SJCRH30 (cell line): ENCODE results near the gene BUD31. TPM values are rescaled to one million over a fixed set of nuclear protein-coding genes. Genes with fewer than 3 reads are reported as not detected.
A peak's percentile ranks its signal among the peaks of the same experiment; 100 is the strongest.
"Not testable (repeated sequence)": the region's sequence is repeated elsewhere in the genome, so short reads cannot be mapped to it uniquely, and the experiment has no call there.

Experiments used
- DNase-seq, 2 experiments: peaks; one replicate each; pipeline ENCODE4 v3.0.0-alpha.2; 2015 to 2020
- H3K27ac ChIP-seq: fragments of 250-450 bp; sonication (Bioruptor Pico); 2 replicates; pipeline ENCODE4 v1.5.1; 2020; ENCODE audit warnings: mild to moderate bottlenecking, moderate library complexity
- H3K27me3 ChIP-seq: fragments of 250-450 bp; sonication (Bioruptor Pico); 2 replicates; pipeline ENCODE4 v1.5.1; 2020; ENCODE audit warnings: mild to moderate bottlenecking, moderate library complexity
- H3K36me3 ChIP-seq: fragments of 250-450 bp; sonication (Bioruptor Pico); 2 replicates; pipeline ENCODE4 v1.5.1; 2020; ENCODE audit warnings: mild to moderate bottlenecking, moderate library complexity
- H3K4me1 ChIP-seq: fragments of 250-450 bp; sonication (Bioruptor Pico); 2 replicates; pipeline ENCODE4 v1.5.1; 2020; ENCODE audit warnings: mild to moderate bottlenecking, moderate library complexity
- H3K4me3 ChIP-seq: fragments of 250-450 bp; sonication (Bioruptor Pico); 2 replicates; pipeline ENCODE4 v1.5.1; 2020; ENCODE audit warnings: mild to moderate bottlenecking, moderate library complexity
- H3K9me3 ChIP-seq: fragments of 250-450 bp; sonication (Bioruptor Pico); replicated peaks from 2 replicates; pipeline ENCODE4 v1.5.1; 2020; ENCODE audit warnings: mild to moderate bottlenecking, moderate library complexity
- total RNA-seq: library from RNA; depleted of rRNA; stranded (reverse); fragments of >200 nt; shearing (Covaris generic); gene quantifications from 2 replicates; pipeline ENCODE4 v1.2.3, GENCODE V29; 2014

Gene BUD31
- total RNA-seq, 1 experiment from 2014 or later: 136 TPM

DNA sequence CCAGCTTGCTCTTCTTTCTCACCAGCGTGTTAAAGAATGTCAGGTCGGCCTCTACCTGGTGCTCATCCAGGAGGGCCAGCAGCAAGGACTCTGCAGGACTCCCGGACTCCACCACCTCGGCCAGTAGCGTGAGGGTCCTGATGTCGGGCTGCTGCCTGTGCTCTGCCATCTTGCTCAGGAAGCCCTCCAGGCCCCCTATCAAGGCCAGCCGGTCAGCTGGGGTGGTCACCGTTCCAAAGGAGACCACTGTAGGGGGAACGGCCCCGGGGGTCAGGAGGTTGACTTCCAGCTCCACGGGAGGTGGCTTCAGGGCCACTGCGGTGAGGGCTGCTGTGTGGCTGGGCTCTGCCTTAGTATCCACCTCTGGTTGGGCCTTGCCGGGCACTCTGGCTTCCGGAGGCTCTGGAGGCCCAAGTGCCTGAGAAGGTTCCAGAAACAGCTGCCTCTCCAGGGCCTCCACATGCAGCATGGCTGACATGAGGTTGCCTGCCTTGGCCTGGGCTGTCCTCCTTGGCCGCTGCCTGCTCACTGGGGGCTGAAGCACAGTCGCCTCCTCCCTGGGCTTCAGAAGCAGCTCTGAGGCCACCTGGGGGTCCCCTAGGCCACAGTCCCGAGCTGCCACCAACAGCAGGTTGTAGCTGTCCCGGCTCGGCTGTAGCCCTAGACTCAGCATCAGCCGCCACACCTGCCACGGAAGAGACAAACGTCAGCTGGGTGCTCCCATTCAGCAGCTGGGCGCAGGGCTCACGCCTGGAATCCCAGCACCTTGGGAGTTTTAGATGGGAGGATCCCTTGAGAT is 16.4 kb downstream of the BUD31 start:
- H3K36me3 ChIP-seq: peaks cover 64% of the 10 kb centered on the region
- H3K27me3 ChIP-seq: no peaks in the 10 kb centered on the region
- H3K4me1 ChIP-seq: no peaks in the 10 kb centered on the region
- no peak for DNase-seq
- H3K27ac ChIP-seq: no peak overlapping the region
- H3K9me3 ChIP-seq: no peaks in the 10 kb centered on the region
- no peak overlapping the region for H3K4me3 ChIP-seq

DNA sequence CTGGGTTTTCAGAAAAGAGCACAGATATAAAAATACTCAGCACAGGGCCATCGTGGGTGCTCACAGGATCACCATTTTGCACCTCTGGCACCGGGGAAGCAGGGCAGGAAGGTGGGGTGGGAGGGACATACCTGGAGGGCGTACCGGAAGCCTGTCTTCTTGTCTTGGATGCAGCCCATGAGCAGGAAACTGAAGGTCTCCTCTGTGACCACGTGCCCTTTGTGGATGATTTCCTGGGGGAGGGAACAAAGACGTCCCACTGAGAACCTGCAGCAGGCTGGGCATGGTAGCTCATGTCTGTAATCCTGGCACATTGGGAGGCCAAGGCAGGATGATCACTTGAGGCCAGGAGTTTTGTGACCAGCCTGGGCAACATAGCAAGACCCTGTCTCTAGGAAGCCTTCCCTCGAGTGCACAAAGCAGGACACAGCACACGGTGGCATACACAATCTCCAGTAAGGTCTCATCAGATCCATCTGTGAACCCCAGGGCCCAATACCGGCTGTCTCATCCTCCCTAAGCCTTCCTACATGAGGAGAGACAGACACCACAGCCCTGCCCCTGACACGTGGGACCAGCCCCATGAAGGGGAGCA is 20.3 kb downstream of the BUD31 start:
- Histone ChIP-seq H3K27me3 (no peaks in the 10 kb centered on the region), H3K27ac (no peak overlapping the region), H3K4me3 (no peak overlapping the region), H3K9me3 (no peaks in the 10 kb centered on the region), H3K36me3 (peaks cover 50% of the 10 kb centered on the region), H3K4me1 (no peaks in the 10 kb centered on the region)
- no peak for DNase-seq

DNA sequence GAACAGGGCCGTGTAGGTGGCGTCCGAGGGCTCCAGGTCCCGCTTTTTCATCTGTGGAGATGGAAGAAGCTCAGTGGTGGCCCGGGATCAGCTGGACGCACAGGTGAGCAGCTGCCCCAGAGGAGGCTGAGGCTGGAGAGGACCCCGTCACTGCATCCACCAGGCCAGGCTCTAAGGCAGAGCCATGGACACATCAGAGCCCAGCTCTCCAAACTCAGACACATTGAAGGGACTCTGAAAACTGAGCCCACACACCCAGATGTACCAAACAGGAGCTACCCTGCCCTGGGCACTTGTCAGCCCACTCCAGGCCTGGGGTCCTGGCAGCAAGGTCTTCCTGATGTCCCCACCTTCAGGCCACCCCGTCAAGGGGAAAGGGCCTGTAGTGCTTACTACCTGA is 21.0 kb downstream of the BUD31 start:
- Histone ChIP-seq H3K36me3 (peaks cover 44% of the 10 kb centered on the region), H3K4me1 (no peaks in the 10 kb centered on the region)

DNA sequence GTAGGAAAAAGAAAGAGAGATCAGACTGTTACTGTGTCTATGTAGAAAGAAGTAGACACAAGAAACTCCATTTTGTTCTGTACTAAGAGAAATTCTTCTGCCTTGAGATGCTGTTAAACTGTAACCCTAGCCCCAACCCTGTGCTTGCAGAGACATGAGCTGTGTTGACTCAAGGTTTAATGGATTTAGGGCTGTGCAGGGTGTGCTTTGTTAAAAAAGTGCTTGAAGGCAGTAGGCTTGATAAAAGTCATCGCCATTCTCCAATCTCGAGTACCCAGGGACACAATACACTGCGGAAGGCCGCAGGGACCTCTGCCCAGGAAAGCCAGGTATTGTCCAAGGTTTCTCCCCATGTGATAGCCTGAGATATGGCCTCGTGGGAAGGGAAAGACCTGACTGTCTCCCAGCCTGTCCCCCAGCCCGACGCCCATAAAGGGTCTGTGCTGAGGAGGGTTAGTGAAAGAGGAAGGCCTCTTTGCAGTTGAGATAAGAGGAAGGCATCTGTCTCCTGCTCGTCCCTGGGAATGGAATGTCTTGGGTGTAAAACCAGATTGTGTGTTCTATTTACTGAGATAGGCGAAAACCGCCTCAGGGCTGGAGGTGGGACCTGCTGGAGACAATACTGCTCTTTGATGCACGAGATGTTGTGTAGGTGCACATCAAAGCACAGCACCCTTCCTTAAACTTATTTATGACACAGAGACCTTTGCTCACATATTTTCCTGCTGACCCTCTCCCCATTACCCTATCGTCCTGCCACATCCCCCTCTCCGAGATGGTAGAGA is 23.2 kb downstream of the BUD31 start:
- not testable (repeated sequence) for H3K27me3 ChIP-seq, H3K27ac ChIP-seq, H3K4me1 ChIP-seq, DNase-seq, H3K4me3 ChIP-seq, H3K9me3 ChIP-seq
- peaks cover 43% of the 10 kb centered on the region for H3K36me3 ChIP-seq

More for the DNA sequence above, 21.0 kb downstream of the BUD31 start:
- DNase-seq: no peak
- Histone ChIP-seq H3K27me3 (no peaks in the 10 kb centered on the region), H3K4me3 (no peak overlapping the region), H3K27ac (no peak overlapping the region), H3K9me3 (no peaks in the 10 kb centered on the region)

DNA sequence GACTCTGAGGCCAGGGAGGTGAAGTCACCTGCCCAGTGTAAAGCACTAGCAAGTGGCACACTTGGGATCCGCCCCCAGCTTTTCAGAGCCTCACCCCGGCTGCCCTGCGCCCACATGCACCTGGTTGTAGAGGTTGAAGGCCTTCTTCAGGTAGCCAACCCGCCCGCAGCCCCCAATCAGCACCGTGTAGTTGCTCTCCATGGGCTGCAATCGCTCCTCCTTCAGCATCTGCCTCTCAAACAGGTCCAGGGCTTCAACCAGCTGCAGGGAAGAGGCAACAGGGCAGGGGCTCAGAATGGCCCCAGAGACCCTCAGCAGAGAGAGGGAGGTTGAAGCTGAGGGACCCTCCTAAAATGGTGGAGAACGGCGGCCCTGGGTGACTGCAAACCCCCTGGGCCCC is 24.4 kb downstream of the BUD31 start:
- Histone ChIP-seq H3K9me3 (no peaks in the 10 kb centered on the region), H3K36me3 (peaks cover 40% of the 10 kb centered on the region), H3K27me3 (no peaks in the 10 kb centered on the region), H3K4me3 (no peak overlapping the region), H3K27ac (no peak overlapping the region), H3K4me1 (no peaks in the 10 kb centered on the region)
- DNase-seq: no peak

DNA sequence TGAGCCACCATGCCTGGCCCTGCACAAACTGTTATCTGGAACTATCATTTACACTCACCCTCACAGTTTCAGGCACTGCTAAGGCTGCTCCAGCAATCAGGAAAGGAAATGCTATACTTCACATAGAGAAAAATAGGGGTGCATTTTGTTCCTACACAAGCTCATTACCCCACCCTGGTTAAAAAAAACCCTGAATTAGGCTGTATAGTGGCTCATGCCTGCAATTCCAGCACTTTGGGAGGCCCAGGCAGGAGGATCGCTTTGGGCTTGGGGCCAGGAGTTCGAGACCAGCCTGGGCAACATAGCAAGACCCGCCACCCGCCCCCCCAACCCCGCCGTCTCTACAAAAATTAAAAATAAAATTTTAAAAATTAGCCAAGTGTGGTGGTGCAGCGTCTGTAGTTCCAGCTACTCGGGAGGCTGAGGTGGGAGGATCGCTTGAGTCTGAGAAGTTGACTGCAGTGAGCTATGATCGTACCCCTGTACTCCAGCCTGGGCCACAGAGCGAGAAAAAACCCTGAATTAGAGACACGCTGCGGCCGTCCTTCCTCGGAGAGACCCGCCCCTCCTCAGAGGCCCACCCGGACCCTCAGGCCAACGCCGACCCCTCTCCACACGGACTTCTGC is 29.3 kb downstream of the BUD31 start:
- H3K4me1 ChIP-seq: peaks cover 6% of the 10 kb centered on the region
- peak overlapping the region; percentile 79 for H3K27ac ChIP-seq
- H3K4me3 ChIP-seq: peak overlapping the region; percentile 98
- no peak for DNase-seq
- peaks cover 22% of the 10 kb centered on the region for H3K36me3 ChIP-seq
- H3K9me3 ChIP-seq: no peaks in the 10 kb centered on the region
- no peaks in the 10 kb centered on the region for H3K27me3 ChIP-seq

DNA sequence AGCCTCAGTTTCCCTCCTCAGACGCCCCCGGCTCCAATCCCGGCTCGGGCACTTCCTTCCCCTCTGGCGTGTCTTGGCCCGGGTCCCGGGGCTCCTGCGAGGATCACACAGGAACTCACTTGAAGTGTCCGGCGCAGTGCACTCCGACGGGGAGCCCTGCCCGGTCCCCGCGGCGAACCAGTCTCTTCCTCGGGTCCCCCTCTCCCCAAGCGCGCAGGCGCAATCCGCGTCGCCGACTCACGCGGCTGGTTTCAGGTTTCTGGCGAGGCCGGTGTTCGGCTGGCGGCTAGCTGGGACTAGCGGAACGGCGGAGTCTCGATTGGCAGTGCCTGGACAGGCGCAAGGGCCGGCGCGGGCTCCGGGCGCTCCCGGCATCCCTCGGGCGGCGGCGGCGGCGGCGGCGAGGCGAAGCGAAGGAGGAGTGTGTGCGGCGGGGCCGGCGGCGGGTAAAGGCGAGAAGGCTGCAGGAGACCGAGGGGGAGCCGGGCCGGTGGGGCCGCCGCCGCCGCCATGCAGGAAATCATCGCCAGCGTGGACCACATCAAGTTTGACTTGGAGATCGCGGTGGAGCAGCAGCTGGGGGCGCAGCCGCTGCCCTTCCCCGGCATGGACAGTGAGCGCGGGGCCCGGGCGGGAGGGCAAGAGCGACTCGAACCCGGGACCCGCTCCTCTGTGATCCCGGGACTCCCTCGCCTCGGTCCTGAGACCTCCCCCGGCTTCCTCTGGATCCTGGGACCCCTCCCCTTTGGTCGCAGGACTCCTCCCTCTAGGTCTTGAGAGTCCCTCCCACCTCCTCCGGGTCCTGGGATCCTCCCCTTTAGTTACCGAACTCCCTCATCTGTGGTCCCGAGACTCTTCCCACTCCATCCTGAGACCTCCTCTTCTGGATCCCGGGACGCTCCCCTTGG is 30.1 kb downstream of the BUD31 start, which contains the start of the genes CPSF4 and PTCD1:
Gene CPSF4, plus strand, starts transcription at position 371 of the 908 bp plus-strand sequence. Its CDS starts 140 bp downstream, at position 511.
Gene PTCD1, minus strand, starts transcription at position 226 of the 908 bp plus-strand sequence. CDS start 3,556 bp downstream, outside the sequence.
- DNase-seq: peak; percentile 98
- H3K36me3 ChIP-seq: peaks cover 26% of the 10 kb centered on the region

DNA sequence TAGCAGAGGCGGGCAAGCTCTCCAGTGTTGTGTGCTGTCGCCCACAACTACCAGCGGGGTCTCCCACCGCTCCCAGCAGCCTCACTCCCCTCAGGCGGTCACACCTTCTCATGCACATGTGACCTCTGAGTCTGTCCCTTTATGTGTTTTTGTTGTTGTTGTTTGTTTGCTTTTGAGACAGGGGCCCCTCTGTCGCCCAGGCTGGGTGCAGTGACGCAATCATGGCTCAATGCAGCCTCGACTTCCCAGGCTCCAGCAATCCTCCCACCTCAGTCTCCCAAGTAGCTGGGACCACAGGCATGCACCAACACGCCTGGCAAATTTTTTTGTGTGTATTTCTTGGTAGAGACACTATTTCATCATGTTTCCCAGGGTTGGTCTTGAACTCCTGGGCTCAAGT is 31.4 kb downstream of the BUD31 start:
- no peak overlapping the region for H3K27ac ChIP-seq
- H3K4me3 ChIP-seq: peak overlapping the region; percentile 98; the same call in 1 of the 2 replicates
- peaks cover 35% of the 10 kb centered on the region for H3K36me3 ChIP-seq
- DNase-seq: no peak
- H3K9me3 ChIP-seq: no peaks in the 10 kb centered on the region
- peaks cover 6% of the 10 kb centered on the region for H3K4me1 ChIP-seq
- H3K27me3 ChIP-seq: no peaks in the 10 kb centered on the region

More for the DNA sequence above, 30.1 kb downstream of the BUD31 start, which contains the start of the genes CPSF4 and PTCD1:
- Histone ChIP-seq H3K4me1 (peaks cover 6% of the 10 kb centered on the region), H3K9me3 (no peaks in the 10 kb centered on the region), H3K27ac (peak within 1 kb of the TSS; percentile 79), H3K4me3 (peak within 1 kb of the TSS; percentile 98), H3K27me3 (no peaks in the 10 kb centered on the region)

DNA sequence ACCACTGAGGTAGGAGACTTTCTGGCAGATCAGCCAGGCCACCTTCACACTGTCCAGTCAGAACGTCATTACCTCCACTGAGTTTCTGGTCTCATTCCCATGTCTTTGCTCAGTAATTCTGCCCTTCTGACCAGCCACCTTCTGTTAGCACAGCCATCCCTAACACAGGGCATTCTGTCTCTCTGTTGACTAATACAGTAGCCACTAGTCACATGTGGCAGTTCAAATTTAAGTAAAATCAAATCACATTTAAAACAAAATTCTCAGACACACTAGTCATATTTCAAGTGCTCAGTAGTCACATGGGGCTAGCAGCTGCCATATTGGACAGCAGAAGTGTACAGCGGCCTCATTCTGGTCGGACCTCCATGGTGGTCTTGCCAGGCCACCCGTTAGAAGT is 37.3 kb downstream of the BUD31 start:
- Histone ChIP-seq H3K4me1 (no peaks in the 10 kb centered on the region), H3K27me3 (no peaks in the 10 kb centered on the region), H3K27ac (no peak overlapping the region), H3K4me3 (no peak overlapping the region), H3K36me3 (peaks cover 85% of the 10 kb centered on the region), H3K9me3 (no peaks in the 10 kb centered on the region)
- DNase-seq: no peak

DNA sequence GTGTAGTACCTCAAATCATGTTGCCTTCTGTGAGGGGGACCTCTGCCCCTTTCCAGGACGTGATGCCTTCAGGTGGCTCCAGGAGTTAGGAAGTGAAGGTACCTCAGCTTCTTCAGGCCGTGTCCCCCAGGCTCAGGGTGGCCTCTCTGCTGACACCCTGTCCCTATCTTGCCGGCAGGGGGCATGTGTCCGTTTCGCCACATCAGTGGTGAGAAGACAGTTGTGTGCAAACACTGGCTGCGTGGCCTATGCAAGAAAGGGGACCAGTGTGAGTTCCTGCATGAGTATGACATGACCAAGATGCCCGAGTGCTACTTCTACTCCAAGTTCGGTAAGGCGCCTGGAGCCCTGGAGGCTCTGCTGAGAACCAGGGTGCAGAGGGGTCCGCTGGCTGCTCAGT is 39.2 kb downstream of the BUD31 start:
- Histone ChIP-seq H3K9me3 (no peaks in the 10 kb centered on the region), H3K27me3 (no peaks in the 10 kb centered on the region), H3K27ac (no peak overlapping the region), H3K4me1 (no peaks in the 10 kb centered on the region), H3K4me3 (no peak overlapping the region), H3K36me3 (peaks cover 84% of the 10 kb centered on the region)
- DNase-seq: no peak

DNA sequence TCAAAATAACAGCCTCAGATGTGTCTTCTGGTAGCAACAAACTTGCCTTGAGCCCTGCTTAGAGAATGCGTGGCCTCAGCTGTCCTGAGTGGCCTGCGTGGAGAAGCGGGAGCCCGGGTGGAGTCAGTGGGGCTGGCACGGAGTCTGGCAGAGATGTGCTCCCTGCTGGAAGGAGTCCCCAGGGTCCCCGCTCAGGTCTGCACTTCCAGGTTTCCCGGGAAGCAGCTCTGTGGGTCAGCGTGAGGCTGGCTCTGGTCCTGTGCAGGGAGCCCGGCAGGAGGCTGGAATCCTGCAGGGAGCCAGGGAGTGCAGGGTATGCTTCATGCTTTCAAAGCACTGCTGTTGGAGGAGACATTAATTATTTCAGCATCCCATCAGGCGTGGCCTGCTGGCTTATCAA is 40.1 kb downstream of the BUD31 start:
- H3K36me3 ChIP-seq: peaks cover 84% of the 10 kb centered on the region
- no peak overlapping the region for H3K4me3 ChIP-seq
- no peak for DNase-seq
- H3K27ac ChIP-seq: no peak overlapping the region
- no peaks in the 10 kb centered on the region for H3K9me3 ChIP-seq
- no peaks in the 10 kb centered on the region for H3K4me1 ChIP-seq
- no peaks in the 10 kb centered on the region for H3K27me3 ChIP-seq

DNA sequence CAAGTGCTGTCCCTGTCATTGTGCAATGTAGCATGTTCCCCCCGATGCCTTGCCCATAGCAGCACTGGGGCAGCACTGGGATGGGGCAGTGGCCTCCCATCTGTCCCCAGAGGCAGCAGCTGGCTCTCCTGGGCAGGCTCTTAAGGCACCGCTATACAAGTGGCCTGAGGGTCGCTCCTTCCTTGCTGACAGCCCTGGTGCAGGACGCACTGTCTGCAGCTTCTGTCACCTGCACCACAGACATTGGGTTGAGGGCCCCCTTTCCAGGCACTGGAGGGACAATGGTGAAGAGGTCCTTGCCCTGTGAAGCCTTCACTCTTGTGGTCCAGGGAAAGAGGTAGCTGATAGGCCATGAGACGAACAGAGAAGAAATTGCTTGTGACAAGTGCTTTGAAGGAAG is 40.6 kb downstream of the BUD31 start:
- DNase-seq: no peak
- H3K36me3 ChIP-seq: peaks cover 84% of the 10 kb centered on the region

DNA sequence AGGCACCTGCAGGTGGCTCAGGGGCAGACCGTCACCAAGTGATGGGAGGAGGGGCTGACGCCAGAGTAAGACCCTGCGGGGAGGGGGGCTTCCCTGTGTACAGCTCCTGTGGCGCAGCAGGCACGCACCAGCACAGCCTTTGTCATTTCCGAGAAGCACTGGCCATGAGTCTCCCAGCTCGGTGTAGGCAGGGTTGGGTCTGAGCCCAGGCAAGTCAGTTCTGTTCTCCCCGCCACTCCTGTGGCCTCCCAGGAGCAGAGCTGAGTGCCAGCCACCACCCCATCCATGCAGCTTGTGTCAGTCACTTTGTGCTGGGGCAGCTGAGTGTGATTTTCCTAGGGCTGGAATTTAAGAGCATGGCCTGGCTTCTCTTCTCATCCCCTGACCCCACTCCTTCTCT is 43.2 kb downstream of the BUD31 start:
- DNase-seq: no peak
- no peak overlapping the region for H3K4me3 ChIP-seq
- H3K4me1 ChIP-seq: no peaks in the 10 kb centered on the region
- H3K36me3 ChIP-seq: peaks cover 86% of the 10 kb centered on the region
- H3K27me3 ChIP-seq: no peaks in the 10 kb centered on the region
- H3K27ac ChIP-seq: no peak overlapping the region
- no peaks in the 10 kb centered on the region for H3K9me3 ChIP-seq

More for the DNA sequence above, 40.6 kb downstream of the BUD31 start:
- no peaks in the 10 kb centered on the region for H3K27me3 ChIP-seq
- no peak overlapping the region for H3K27ac ChIP-seq
- no peaks in the 10 kb centered on the region for H3K9me3 ChIP-seq
- no peaks in the 10 kb centered on the region for H3K4me1 ChIP-seq
- no peak overlapping the region for H3K4me3 ChIP-seq

DNA sequence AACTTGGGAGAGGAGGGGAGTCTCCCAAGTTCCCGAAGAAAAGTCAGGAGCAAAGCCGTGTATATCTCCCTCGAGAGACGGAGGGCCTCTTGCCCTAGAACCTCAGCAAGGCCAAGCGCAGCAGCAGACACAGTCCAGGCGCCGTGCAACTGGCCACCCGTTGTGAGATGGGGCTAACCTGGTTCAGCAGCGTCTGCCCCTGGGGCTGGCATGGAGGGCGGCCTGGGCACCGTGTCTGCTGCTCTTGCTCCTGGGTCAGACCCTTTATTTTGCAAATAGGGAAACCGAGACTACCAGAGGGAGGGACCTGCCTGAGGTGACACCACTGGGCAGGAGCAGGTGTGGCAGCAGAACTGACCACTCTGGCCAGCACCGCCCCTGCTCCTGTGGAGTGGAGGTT is 43.8 kb downstream of the BUD31 start:
- Histone ChIP-seq H3K4me1 (no peaks in the 10 kb centered on the region), H3K9me3 (no peaks in the 10 kb centered on the region), H3K27me3 (no peaks in the 10 kb centered on the region), H3K4me3 (no peak overlapping the region), H3K36me3 (peaks cover 86% of the 10 kb centered on the region), H3K27ac (no peak overlapping the region)
- no peak for DNase-seq
